C4-2B (cell line): ENCODE results near the gene WASF2.

Experiments
- CTCF ChIP-seq: fragments of 450-650 bp; conservative IDR thresholded peaks from 2 replicates; pipeline ENCODE4 v1.5.1; 2017; ENCODE audit warnings: mild to moderate bottlenecking
- ZFX ChIP-seq: fragments of 450-650 bp; IDR thresholded peaks from 2 replicates; pipeline ENCODE4 v1.6.1; 2017

- TF ChIP-seq CTCF, result no peak
- TF ChIP-seq ZFX, result no peak
These were observed 42.6 kb downstream of the WASF2 start for GRCh38 chr1:27447399-27447798.
